ENCODE measurements around the gene AHI1. TPM values are rescaled to one million over a fixed set of nuclear protein-coding genes. Genes with fewer than 3 reads are reported as not detected.

The AHI1 gene
- total and polyA plus RNA-seq, 4 donors: 5.2 to 51.7 (median 23.8) TPM

DNA sequence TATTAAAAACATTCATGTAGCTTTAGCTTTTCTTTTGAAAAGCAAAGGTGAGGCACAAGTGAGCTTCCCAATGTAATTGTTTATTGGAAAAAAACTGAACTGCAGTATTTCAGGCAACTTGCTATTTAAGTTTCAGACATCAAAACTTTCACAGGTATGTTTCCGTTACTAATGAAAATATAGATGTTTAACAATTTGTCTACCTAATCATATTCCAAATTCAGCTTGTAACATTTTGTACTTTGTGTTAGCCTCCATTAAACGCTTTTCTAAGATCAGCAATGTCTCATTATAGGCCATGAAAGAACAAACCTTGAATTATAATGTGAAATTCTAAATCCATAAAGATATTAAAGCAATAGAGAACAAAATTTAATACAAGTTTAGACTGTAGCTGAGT is 69.5 kb downstream of the AHI1 start:
- WGBS, 2 donors: 97 to 98% methylated on average over 2 of the region's 2 CpGs

DNA sequence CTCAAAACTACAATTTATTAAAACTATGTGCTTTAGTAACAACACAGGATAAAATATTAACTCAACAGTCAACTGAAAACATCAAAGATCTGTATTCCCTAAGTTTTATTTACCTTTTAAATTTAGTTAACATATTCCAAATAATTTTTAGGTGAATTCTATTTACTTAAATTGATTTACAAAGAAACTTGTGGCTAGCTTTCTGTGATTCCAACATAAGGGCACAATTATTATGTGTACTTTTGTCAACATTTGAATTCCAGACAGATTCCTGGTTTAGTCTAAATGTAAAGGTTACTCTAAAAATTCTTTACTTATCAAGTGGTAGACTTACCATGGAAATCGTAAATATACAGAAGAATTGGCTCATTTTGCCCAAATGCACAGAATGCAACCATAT is 70.7 kb downstream of the AHI1 start:
- no peaks in the 10 kb centered on the region for H3K4me1 ChIP-seq (ENCODE audit: control insufficient read depth in 5 of 5, insufficient read depth in 5 of 5, low read length in 5 of 5)

More for the DNA sequence above, 69.5 kb downstream of the AHI1 start:
- no peak overlapping the region for H3K4me3 ChIP-seq
- H3K36me3 ChIP-seq (ENCODE audit: control insufficient read depth in 4 of 4, insufficient read depth in 4 of 4, low read length in 4 of 4): peaks cover 0 to 3% (median 0%) of the 10 kb centered on the region in 4 donors
- TF ChIP-seq, protein P1, sequence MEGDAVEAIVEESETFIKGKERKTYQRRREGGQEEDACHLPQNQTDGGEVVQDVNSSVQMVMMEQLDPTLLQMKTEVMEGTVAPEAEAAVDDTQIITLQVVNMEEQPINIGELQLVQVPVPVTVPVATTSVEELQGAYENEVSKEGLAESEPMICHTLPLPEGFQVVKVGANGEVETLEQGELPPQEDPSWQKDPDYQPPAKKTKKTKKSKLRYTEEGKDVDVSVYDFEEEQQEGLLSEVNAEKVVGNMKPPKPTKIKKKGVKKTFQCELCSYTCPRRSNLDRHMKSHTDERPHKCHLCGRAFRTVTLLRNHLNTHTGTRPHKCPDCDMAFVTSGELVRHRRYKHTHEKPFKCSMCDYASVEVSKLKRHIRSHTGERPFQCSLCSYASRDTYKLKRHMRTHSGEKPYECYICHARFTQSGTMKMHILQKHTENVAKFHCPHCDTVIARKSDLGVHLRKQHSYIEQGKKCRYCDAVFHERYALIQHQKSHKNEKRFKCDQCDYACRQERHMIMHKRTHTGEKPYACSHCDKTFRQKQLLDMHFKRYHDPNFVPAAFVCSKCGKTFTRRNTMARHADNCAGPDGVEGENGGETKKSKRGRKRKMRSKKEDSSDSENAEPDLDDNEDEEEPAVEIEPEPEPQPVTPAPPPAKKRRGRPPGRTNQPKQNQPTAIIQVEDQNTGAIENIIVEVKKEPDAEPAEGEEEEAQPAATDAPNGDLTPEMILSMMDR (IDR thresholded peaks at IDR 0.05; ENCODE audit: control extremely low read depth, extremely low read depth): no peak
- no peaks in the 10 kb centered on the region for H3K9me3 ChIP-seq (ENCODE audit: control insufficient read depth in 4 of 4, insufficient read depth in 3 of 4, low read length in 3 of 4)
- H3K27me3 ChIP-seq (ENCODE audit: control insufficient read depth in 3 of 3, insufficient read depth in 3 of 3, low read length in 2 of 3): no peaks in the 10 kb centered on the region
- H3K27ac ChIP-seq (ENCODE audit: low read depth in 1 of 2, low read length in 1 of 2): no peak overlapping the region
- DNase-seq: no peak
- no peak for ATAC-seq (ENCODE audit: insufficient read depth, low FRiP score)
- no peaks in the 10 kb centered on the region for H3K4me1 ChIP-seq (ENCODE audit: control insufficient read depth in 5 of 5, insufficient read depth in 5 of 5, low read length in 5 of 5)
- no peak overlapping the region for H3K9ac ChIP-seq (ENCODE audit: insufficient read depth in 1 of 2, low read length in 2 of 2)

DNA sequence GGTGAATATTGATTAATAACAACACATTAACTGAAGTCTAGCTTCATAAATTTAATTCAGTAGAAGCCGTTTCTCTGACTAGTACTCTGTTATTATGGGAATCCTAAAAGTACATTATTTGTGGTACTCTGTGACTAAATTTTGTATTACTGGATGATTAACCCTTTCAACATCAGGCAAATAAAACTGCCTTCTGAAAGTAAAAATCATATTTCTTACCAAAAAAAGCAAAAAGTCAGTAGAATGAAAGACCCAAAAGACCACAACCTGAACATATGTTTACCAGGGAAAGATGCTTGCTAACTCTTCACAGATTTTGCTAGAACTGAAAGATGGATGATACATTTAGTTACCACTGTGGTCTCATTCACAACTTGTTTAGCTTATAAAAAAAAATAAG is 73.2 kb downstream of the AHI1 start:
- DNase-seq: no peak
- H3K36me3 ChIP-seq (ENCODE audit: control insufficient read depth in 4 of 4, insufficient read depth in 4 of 4, low read length in 4 of 4): peaks cover 0 to 6% (median 2%) of the 10 kb centered on the region in 4 donors
- 69 to 77% methylated on average over 1 of the region's 1 CpG for WGBS, 2 donors
- no peak overlapping the region for H3K9ac ChIP-seq (ENCODE audit: insufficient read depth in 1 of 2, low read length in 2 of 2)
- no peak for ATAC-seq (ENCODE audit: insufficient read depth, low FRiP score)
- H3K27ac ChIP-seq (ENCODE audit: low read depth in 1 of 2, low read length in 1 of 2): no peak overlapping the region
- no peaks in the 10 kb centered on the region for H3K9me3 ChIP-seq (ENCODE audit: control insufficient read depth in 4 of 4, insufficient read depth in 3 of 4, low read length in 3 of 4)
- TF ChIP-seq, protein P1 (IDR thresholded peaks at IDR 0.05; ENCODE audit: control extremely low read depth, extremely low read depth): no peak
- no peaks in the 10 kb centered on the region for H3K4me1 ChIP-seq (ENCODE audit: control insufficient read depth in 5 of 5, insufficient read depth in 5 of 5, low read length in 5 of 5)
- H3K27me3 ChIP-seq (ENCODE audit: control insufficient read depth in 3 of 3, insufficient read depth in 3 of 3, low read length in 2 of 3): no peaks in the 10 kb centered on the region
- no peak overlapping the region for H3K4me3 ChIP-seq

More for the DNA sequence above, 70.7 kb downstream of the AHI1 start:
- no peak for ATAC-seq (ENCODE audit: insufficient read depth, low FRiP score)
- TF ChIP-seq, protein P1 (IDR thresholded peaks at IDR 0.05; ENCODE audit: control extremely low read depth, extremely low read depth): no peak
- H3K4me3 ChIP-seq: no peak overlapping the region
- H3K27ac ChIP-seq (ENCODE audit: low read depth in 1 of 2, low read length in 1 of 2): no peak overlapping the region
- WGBS, 2 donors: 80 to 91% methylated on average over 1 of the region's 1 CpG
- peaks cover 0 to 3% (median 0%) of the 10 kb centered on the region in 4 donors for H3K36me3 ChIP-seq (ENCODE audit: control insufficient read depth in 4 of 4, insufficient read depth in 4 of 4, low read length in 4 of 4)
- no peaks in the 10 kb centered on the region for H3K27me3 ChIP-seq (ENCODE audit: control insufficient read depth in 3 of 3, insufficient read depth in 3 of 3, low read length in 2 of 3)
- H3K9me3 ChIP-seq (ENCODE audit: control insufficient read depth in 4 of 4, insufficient read depth in 3 of 4, low read length in 3 of 4): no peaks in the 10 kb centered on the region
- DNase-seq: no peak
- H3K9ac ChIP-seq (ENCODE audit: insufficient read depth in 1 of 2, low read length in 2 of 2): no peak overlapping the region

DNA sequence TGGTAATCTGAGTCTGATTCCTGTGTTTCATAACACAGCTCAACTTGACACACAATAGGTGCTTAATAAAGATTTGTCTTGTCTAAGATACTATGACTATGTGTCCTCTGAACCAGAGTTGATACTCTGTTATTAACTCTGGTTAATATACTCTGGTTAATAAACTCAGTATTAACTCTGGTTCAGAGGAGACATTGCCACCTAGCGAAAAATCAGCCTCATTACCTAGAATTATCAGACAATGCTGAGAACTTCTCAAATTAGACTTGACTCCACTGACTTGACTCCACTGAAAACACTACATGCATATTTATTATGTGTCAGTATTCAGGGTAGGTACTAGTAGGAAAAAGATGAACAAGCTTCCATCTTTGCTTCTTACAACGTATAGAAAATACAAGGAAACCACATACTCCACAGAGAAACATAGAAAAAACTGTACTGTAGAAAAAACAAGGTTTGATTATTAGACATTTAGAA is 73.9 kb downstream of the AHI1 start:
- Histone ChIP-seq H3K4me3 (no peak overlapping the region), H3K27me3 (ENCODE audit: control insufficient read depth in 3 of 3, insufficient read depth in 3 of 3, low read length in 2 of 3) (no peaks in the 10 kb centered on the region), H3K4me1 (ENCODE audit: control insufficient read depth in 5 of 5, insufficient read depth in 5 of 5, low read length in 5 of 5) (no peaks in the 10 kb centered on the region), H3K27ac (ENCODE audit: low read depth in 1 of 2, low read length in 1 of 2) (no peak overlapping the region), H3K9me3 (ENCODE audit: control insufficient read depth in 4 of 4, insufficient read depth in 3 of 4, low read length in 3 of 4) (no peaks in the 10 kb centered on the region), H3K9ac (ENCODE audit: insufficient read depth in 1 of 2, low read length in 2 of 2) (no peak overlapping the region), H3K36me3 (ENCODE audit: control insufficient read depth in 4 of 4, insufficient read depth in 4 of 4, low read length in 4 of 4) (peaks cover 0 to 9% (median 2%) of the 10 kb centered on the region in 4 donors)
- TF ChIP-seq, protein P1 (IDR thresholded peaks at IDR 0.05; ENCODE audit: control extremely low read depth, extremely low read depth): peak; percentile 29
- ATAC-seq (ENCODE audit: insufficient read depth, low FRiP score) (peak; percentile 47), DNase-seq (peak in 2 of 3 donors; percentile 46 to 49)
- WGBS, 2 donors: 8 to 30% methylated on average over 2 of the region's 2 CpGs
